HG02571 (cell line): ENCODE data around the gene DUOX2.

ENCODE experiments used
- ATAC-seq: cut with Tn5 transposase; IDR thresholded peaks from one replicate; pipeline ENCODE4 v1.9.1; 2021; ENCODE audit warnings: mild to moderate bottlenecking, moderate library complexity; ENCODE audit not compliant: unreplicated experiment

Gene DUOX2

DNA sequence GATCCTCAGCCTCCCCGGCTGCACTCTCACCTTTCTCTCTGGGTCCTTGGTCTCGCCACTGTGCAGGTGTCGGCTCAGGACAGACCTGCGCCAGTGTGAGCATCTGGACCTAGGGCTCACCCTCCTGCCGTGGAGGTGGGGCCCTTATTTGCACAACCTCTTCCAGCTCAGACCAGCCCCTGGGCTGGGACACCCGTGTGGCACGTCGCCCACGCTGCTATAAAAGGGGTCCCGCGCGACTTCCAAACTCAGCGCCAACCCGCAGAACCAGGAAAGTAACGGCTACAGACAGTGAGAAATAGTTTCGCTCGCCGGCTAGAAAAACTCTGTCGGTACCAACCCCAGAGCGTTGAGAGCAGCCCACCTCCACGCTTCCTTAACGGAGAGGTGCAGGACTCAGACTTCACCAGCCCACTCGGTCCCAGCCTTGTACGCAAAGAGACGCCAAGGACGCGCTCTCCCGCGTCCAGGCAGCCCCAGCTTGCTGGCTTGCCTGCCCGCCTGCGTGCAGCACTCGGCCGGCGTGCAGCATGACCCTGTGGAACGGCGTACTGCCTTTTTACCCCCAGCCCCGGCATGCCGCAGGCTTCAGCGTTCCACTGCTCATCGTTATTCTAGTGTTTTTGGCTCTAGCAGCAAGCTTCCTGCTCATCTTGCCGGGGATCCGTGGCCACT lies at the start of gene DUOX2, which contains the start of gene DUOXA2:
DUOX2 (minus strand) TSS at position 97 of the 675 bp plus-strand sequence. CDS start 761 bp downstream, outside the sequence.
DUOXA2 (plus strand) TSS at position 251 of the 675 bp plus-strand sequence; CDS start at position 531, 280 bp downstream.
- ATAC-seq: no peak

DNA sequence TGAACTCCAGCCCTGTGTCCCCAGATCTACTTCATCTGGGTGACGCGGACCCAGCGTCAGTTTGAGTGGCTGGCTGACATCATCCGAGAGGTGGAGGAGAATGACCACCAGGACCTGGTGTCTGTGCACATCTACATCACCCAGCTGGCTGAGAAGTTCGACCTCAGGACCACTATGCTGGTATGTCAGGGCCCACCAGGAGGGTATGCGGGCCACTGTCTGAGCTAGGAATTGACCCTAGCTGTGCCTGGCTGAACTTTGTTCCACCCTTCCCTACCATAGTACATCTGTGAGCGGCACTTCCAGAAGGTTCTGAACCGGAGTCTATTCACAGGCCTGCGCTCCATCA lies 49.5 kb upstream of the DUOX2 start:
- ATAC-seq: no peak

DNA sequence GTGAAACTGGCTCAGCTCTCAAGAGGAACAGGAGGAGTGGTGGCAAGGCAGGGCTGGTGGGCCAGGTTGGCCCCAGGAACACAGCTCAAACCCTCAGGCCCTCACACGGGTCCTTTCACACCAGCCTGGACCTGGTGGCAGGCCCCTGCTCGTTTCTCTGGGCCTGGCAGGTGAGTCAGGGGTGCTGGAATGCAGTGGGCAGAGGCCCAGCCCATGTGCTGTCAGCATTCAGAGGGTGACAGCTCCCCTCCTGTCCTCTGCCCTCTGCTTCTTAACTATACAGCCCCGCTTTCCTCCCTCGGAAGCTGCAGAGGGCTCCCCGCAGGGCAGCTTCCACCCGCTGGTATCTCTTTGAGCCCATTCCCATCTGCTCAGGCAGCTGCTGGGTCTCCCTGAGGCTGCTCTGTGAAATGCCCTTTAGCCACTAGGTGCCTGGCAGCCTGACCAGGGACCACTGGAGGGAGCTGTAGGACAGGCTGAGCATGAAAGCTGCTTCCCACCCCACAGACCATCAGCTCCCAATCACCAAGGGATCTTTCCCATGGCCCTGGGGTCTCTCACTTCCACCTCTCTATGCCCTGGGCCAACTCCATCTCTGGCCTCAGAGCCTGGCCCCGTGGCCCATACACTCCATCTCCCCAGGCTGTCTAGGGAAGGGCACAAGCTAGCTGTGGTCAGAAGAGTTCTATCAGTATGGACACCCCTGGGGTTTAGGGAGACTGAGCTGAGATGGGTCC lies 49.0 kb upstream of the DUOX2 start:
- no peak for ATAC-seq

DNA sequence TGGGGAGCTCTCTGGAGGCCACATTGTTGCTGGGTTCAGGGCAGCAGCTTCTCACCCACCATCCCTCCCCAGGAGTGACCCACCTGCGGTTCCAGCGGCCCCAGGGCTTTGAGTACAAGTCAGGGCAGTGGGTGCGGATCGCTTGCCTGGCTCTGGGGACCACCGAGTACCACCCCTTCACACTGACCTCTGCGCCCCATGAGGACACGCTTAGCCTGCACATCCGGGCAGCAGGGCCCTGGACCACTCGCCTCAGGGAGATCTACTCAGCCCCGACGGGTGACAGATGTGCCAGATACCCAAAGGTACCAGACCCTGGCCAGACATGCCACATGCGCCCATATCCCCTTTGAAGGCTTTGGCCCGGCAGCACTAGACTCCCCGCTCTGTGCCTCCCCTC lies 47.7 kb upstream of the DUOX2 start:
- no peak for ATAC-seq

DNA sequence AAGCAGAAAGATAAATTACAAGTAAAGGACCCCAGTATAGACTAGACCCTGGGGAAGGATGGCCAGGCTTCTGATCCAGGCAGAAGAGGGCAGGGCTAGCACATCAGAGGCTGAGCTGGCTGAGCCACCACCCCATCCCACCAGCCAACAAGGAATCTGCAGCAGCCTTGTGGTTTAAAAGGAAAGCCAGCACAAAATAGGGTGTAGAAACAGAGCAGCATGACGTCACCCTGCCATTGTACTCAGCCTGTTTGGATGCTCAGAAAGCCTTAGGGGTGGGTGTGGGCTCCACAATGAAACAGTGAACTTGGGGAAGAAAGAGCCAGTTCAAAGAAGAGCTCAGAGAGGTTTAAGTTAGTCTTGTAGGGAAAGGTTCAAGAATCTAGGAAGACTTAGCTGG lies 44.0 kb upstream of the DUOX2 start:
- no peak for ATAC-seq

DNA sequence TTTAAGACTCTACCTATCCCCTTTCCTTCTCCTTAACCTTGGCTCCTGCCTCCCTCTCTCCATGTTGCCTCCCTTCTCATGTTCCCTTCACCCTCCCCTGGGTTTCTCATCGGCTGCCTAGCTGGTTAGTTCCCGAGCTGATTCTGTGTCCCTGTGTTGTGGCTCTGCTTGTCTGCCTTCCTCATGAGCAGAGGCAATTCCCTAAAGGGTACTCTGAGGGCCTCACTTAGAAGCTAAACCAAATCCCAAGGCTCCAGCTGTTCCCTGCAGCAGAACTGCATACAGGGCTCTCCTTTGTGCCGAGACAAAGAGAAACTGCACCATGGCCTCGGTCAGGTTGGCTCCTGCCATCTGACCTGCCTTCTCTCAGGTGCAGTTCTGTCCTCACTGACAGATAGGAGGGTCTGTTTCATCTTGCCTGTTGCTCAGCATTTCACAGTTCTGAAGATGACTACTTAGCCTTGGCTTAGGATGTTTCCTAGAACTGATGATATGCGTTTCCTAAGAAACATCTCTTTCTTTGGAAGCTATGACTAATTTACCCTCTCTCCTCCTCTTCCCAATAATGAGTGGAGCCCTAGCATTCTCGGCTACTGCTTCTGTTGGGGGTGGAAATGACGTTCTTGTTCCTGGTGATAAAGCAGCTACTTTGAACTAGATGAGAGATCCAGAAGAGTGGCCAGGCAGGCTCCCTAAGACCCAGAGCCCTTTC lies 42.9 kb upstream of the DUOX2 start:
- ATAC-seq: no peak

DNA sequence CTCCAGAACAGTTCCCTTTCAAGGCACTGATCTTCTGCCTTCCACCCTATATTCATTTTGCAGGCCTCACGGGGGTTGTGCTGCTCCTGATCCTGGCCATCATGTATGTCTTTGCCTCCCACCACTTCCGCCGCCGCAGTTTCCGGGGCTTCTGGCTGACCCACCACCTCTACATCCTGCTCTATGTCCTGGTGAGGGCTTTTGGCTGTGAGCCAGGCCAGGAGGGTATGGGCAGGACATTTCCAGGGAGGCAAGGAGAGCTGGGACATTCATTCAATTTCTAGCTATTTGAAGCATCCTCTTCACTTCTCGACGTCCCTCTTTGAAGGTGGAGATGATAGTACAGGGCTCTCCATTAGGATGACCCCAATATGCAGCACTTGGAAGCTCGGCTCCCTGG lies 41.8 kb upstream of the DUOX2 start:
- no peak for ATAC-seq

DNA sequence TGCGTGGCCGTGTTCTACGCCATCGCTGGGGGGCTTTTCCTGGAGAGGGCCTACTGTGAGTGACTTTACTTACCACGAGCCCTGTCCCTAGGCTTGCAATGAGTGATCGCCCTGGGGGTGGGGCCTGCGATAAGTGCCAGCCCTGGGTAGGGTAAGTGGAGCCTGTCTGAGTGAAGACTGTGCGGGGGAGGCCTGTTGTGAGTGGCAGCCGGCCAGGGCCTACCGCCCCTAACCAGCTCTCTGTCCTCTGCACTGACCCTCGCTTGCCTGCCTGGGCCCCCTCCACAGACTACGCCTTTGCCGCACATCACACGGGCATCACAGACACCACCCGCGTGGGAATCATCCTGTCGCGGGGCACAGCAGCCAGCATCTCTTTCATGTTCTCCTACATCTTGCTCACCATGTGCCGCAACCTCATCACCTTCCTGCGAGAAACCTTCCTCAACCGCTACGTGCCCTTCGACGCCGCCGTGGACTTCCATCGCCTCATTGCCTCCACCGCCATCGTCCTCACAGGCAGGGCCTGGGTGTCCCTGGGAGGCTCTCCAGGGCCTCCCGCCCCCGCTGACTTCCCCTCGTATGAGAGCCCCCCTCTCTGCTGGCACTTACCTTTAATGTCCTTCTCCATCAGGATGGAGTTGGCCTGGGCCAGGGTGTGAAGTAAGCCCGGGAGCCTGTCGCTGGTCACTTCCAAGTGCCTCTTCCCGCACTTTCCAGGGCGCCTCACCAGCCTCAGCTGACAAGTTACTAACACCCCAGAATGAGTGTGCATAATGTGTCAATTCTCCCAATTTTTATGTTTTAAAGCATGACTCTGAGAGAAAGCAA lies 38.2 kb upstream of the DUOX2 start:
- no peak for ATAC-seq

DNA sequence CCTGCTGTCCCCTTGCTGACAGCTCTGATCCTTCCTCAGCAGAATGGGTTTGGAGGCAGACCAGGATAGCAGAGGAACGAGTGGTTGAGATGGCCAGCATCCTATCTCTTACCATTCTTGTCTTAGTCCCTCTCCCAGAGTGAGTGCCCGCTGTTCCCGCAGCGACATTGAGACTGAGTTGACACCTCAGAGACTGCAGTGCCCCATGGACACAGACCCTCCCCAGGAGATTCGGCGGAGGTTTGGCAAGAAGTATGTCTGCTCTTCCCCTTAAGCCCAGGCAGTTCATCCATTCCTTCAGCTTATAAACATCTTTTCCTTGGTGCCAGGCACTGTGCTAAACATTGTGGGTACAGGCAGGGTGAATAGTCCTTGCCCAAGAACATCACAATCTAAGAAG lies 37.0 kb upstream of the DUOX2 start:
- ATAC-seq: no peak

DNA sequence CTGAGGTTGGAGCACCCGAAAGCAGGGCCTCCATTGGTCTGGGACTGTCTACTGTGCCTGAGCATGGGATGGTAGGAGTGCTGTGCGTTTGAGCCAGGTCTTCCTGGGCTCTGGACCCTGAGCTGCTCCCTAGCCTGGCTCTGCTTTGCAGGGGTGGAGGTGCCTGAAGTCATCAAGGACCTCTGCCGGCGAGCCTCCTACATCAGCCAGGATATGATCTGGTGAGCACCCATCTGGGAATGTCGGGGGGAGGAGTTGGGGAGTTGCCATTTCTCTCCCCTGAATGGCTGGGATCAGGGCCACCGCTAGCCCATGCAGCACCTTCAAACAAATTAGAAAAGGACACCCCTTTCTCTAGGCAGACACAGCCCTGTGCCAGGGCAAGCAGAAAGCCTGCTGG lies 36.5 kb upstream of the DUOX2 start:
- ATAC-seq: no peak

DNA sequence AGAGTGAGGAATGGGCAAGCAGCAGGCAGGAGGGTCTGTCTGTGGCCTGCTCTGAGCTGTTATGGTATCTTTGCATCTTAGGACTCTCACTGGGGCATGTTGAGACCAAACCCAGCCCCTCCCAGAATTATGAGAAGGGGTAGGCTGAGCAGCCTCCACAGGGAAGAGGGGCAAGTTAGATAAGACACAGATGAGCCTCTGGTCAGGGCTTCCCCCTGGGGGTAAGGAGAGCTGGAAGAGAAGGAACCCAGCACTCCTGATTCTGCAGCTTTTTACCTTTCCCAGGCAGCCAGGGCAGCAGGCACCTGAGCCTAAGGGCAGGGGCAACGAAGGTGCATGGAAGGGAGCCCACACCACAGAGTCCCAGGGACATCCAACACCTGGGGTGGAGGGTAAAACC lies 35.1 kb upstream of the DUOX2 start:
- no peak for ATAC-seq

DNA sequence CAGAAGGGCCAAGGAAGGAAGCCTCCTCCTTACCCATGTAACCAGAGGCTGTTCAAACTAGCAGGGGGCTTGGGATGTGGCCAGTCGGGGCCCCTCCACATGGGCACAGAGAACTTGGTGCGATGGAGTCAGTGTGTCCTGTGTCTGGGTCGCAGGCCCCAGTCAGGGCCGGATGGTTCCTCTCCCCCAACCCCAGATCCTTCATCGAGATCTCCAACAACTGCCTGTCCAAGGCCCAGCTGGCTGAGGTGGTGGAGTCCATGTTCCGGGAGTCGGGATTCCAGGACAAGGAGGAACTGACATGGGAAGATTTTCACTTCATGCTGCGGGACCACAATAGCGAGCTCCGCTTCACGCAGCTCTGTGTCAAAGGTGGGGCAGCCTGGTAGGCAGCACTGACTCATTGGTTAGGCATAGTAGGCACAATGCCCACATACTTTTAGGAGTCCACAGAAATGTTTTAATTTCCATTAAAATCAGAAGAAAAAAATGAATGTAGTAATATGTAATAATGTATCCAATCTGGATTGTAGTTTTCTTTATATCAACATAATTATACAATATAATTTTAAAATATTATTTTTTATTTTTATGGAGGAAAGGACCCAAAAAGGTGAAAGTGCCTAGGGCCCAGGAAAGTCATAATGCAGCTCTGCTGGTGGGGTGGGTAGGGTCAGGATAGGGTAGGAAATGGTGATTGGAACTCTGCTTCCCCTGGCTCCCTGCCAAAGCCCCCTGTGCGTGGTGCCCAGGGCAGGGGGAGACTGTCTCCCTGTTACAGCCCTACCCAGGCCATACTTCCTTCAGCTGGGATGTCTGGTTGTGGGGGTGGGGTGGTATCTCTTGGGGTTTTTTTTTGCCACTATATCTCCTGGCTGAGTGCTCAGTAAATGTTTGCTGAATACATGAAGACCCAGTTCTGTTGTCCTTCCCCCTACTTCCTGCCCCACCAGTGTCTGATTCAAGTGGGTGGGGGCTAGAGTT lies 34.4 kb upstream of the DUOX2 start:
- ATAC-seq: no peak

DNA sequence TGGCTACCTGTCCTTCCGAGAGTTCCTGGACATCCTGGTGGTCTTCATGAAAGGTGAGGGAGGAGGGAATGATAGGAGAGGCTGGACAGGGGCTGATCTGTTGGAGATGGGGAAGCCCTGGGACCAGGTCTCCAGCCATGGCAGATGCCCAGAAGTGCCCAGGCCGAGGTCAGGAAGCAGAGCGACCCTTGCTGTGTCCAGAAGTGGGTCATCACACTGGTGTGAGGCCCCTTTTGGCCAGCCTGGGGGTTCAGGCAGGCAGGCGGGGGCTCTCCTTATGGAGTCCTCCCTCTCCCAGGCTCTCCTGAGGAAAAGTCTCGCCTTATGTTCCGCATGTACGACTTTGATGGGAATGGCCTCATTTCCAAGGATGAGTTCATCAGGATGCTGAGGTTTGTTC lies 33.6 kb upstream of the DUOX2 start:
- no peak for ATAC-seq

DNA sequence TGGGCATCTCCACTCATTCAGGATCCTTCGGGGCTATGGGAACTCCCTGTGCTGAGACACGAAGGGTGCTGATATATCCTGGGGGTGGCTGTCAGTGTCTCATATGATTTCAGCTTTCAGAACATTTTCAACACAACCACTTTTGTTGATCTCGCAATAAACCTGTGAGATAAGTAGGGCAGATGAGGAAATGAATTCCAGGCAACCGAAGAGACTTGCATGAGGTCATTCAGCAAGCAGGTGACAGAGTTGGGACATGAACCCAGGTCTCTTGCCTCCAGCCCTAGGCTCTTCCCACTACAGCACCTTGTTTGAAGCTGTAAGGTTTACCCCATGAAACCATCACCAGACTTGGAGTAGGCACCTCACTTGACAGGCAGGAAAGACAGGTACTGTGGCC lies 32.4 kb upstream of the DUOX2 start:
- no peak for ATAC-seq

DNA sequence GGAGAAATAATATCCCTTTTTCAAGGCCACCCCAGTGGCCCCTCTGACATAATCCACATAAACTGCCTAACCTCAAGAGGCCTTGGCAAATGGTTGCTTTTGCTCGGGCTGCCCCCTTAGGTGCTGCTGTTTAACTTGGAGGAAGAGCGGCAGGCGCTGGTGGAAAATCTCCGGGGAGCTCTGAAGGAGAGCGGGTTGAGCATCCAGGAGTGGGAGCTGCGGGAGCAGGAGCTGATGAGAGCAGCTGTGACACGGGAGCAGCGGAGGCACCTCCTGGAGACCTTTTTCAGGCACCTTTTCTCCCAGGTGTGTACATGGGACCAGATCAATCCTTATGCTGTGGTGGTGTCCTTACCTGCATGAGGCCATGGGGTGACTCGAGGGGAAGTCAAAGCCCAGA lies 30.8 kb upstream of the DUOX2 start:
- no peak for ATAC-seq

DNA sequence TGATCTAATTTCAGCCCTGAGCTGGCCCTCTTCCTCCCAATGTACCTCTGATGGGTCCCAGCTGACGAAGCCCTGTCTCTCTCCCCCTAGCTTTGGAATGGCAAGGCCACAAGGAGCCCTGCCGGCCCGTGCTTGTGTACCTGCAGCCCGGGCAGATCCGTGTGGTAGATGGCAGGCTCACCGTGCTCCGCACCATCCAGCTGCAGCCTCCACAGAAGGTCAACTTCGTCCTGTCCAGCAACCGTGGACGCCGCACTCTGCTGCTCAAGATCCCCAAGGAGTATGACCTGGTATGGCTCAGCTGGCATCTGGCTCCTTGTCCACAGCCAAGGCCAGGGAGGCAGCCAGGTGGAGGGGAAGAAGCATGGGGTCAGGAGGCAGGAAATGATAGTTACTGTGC lies 30.0 kb upstream of the DUOX2 start:
- ATAC-seq: no peak

DNA sequence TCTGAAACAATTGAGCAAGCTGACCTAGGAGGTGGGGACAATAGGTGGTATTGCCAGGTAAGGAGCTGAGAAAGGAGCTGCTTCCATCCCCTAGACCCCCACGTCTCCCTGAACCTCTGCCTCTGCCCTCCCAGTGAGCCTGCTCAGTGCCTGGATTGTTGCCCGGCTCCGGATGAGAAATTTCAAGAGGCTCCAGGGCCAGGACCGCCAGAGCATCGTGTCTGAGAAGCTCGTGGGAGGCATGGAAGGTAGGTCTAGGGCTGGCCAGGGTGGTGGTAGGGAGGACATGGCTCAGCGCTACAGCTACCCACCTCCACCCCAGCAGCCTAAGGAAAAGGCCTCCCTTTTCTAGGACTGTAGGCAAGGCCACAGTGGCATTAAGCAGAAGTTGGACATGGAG lies 29.1 kb upstream of the DUOX2 start:
- ATAC-seq: no peak

DNA sequence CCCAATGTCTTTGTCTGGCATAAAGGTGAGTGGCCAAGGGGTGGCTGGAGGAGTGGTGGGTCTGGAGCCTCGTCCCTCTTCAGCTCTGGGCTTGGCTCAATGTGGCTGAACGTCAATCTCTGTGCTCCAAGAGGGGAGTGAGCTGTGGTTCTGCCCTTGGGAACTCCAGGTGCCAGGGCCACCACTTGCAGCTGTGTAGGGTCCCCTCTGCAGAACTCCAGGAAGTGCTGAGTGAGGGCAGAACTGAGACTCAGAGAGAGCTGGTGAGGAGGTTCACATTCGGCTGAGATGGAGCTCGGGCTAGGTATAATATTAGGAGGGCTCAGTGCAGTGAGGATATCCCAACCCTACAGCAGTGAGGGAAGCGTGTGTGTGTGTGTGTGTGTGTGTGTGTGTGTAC lies 27.4 kb upstream of the DUOX2 start:
- ATAC-seq: no peak

DNA sequence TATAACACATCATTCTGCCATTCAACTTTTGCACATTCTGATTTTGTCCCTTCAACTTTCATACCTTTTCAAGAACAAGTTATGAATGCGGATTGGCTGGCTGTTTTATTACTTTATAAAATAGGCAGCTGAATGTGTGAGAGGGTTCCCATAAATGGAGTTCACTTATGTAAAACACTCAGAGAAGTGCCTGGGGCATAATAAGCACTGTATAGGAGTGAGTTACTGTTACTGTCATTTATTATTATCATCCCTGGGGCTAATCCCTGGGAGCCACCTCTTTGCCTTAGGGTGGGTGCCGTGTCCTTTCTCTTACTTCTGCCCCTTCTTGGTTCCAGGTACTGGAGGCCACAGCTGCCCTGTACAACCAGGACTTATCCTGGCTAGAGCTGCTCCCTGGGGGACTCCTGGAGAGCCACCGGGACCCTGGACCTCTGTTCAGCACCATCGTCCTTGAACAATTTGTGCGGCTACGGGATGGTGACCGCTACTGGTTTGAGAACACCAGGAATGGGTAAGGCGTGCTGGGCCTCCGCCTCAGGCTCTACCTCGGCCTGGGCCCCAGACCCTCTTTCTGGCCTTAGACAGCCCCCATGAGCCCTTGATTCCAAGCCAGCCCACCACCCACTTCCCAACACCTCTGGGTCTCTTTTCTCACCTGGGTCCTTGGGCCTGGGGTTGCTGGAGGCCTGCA lies 26.7 kb upstream of the DUOX2 start:
- ATAC-seq: no peak
